ENCODE results near the gene VAV2. TPM values are rescaled to one million over a fixed set of nuclear protein-coding genes. Genes with fewer than 3 reads are reported as not detected.

VAV2 gene
- total RNA-seq (10 to 100 TPM; 25.3 to 26.2 TPM), polyA plus RNA-seq (ENCODE audit: insufficient read length in 6 of 6) (10 to 100 TPM; 33.9 to 44.1 (median 36.9) TPM)
- long read RNA-seq, donor 1, full-length matches to known transcripts: 1 of 1 reads
- long read RNA-seq, donor 1, partial matches to known transcripts: 0 of 1 reads
- long read RNA-seq, donor 1, other reads (novel, unspliced or antisense): 0 of 1 reads
- long read RNA-seq, donor 2, partial matches to known transcripts: 0 of 1 reads
- long read RNA-seq, donor 2, other reads (novel, unspliced or antisense): 0 of 1 reads
- long read RNA-seq, donor 3, full-length matches to known transcripts: 2 of 2 reads
- long read RNA-seq, donor 3, partial matches to known transcripts: 0 of 2 reads
- long read RNA-seq, donor 3, other reads (novel, unspliced or antisense): 0 of 2 reads
- long read RNA-seq, donor 4, partial matches to known transcripts: 0 of 1 reads
- long read RNA-seq, donor 4, other reads (novel, unspliced or antisense): 1 of 1 reads
- long read RNA-seq, donor 5: 0 reads
- long read RNA-seq, donor 6: 0 reads
- long read RNA-seq, donor 7: 0 reads
- long read RNA-seq, donor 8, full-length matches to known transcripts: 2 of 7 reads
- long read RNA-seq, donor 8, partial matches to known transcripts: 5 of 7 reads
- long read RNA-seq, donor 8, other reads (novel, unspliced or antisense): 0 of 7 reads
- long read RNA-seq, donor 9: 0 reads
- long read RNA-seq, donor 10: 0 reads
- long read RNA-seq, donor 11: 0 reads
- long read RNA-seq, donor 12, full-length matches to known transcripts: 1 of 15 reads
- long read RNA-seq, donor 12, partial matches to known transcripts: 14 of 15 reads
- long read RNA-seq, donor 12, other reads (novel, unspliced or antisense): 0 of 15 reads

DNA sequence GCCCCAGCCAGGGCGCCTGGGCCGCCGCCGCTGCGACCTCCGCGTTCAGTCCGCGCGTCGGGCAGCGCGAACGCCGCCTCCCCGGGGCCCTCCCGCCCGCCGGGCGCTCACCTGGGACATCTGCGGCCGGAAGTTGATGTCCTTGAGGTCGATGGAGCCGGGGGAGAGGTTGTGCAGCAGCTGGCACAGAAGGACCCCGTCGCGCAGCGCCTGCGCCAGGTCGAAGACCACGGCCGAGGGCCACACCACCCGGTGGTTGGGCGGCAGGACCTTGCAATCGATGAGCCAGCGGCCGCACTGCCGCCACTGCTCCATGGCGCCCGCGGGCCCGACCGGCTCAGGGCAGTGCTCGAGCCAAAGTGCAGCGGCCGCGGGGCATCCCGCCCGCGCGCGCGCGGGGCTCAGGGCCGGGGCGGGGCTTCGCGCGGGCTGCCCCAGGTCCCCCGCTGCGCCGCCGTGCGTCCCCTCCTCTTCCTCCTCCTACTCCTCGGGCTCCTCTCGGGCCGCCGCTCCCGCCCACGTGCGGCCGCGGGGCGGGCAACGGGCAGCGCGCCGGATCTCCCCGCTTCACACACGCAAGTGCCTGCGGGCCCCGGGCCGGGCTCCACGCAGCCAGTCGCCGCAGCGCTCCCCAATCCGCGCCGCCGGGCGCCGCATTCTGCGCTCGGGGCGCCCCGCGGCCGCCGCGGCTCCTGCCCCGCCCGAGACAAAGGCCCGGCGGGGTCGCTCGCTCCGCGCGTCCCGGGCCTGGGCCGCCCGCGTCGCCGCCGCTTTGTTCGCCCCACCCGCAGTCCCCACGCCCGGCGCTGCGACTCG is at the start of gene VAV2:
Gene VAV2 (minus strand): TSS at position 361 of the 816 bp plus-strand sequence. CDS start 46 bp downstream, at position 315.
- intact Hi-C loops (cut with DNase I): loop anchor here in 1 of 2 donors (10.0 kb wide), 1 partner anchor 197 kb away; no protein-coding TSS in a partner anchor
- Histone ChIP-seq H3K27me3 (peaks cover 0 to 40% of the 10 kb centered on the region in 2 donors), H3K36me3 (no peaks in the 10 kb centered on the region), H3K4me1 (peaks cover 14 to 39% of the 10 kb centered on the region in 2 donors), H3K9me3 (no peaks in the 10 kb centered on the region), H3K4me3 (peak within 1 kb of the TSS; percentile 64 to 83), H3K27ac (peak within 1 kb of the TSS; percentile 89 to 90)
- peak; percentile 52 to 90 (median 72) for DNase-seq
- peak; percentile 37 for ATAC-seq
- TF ChIP-seq CTCF (IDR thresholded peaks at IDR 0.05): no peak

- intact Hi-C loops (cut with DNase I): no loop called here
- peaks cover 0 to 94% of the 10 kb centered on the region in 2 donors for H3K36me3 ChIP-seq
- no peaks in the 10 kb centered on the region for H3K27me3 ChIP-seq
- TF ChIP-seq CTCF (IDR thresholded peaks at IDR 0.05): no peak
- no peak overlapping the region for H3K27ac ChIP-seq
- H3K4me1 ChIP-seq: peaks cover 0 to 15% of the 10 kb centered on the region in 2 donors
- H3K4me3 ChIP-seq: no peak overlapping the region
- H3K9me3 ChIP-seq: no peaks in the 10 kb centered on the region
- ATAC-seq (no peak), DNase-seq (peak in 1 of 4 donors; percentile 67)
Measured at GRCh38 chr9:134041649-134041962, 49.5 kb upstream of the VAV2 start.

GRCh38 chr9:134040781-134041648 is 48.9 kb upstream of the VAV2 start:
- Histone ChIP-seq H3K4me1 (peaks cover 0 to 15% of the 10 kb centered on the region in 2 donors), H3K27ac (no peak overlapping the region), H3K27me3 (no peaks in the 10 kb centered on the region), H3K36me3 (peaks cover 0 to 94% of the 10 kb centered on the region in 2 donors), H3K4me3 (no peak overlapping the region), H3K9me3 (no peaks in the 10 kb centered on the region)
- TF ChIP-seq CTCF (IDR thresholded peaks at IDR 0.05): no peak
- peak; percentile 28 for ATAC-seq
- intact Hi-C loops (cut with DNase I): no loop called here
- DNase-seq: peak in 1 of 4 donors; percentile 55

- intact Hi-C loops (cut with DNase I): no loop called here
- Histone ChIP-seq H3K4me1 (peaks cover 0 to 15% of the 10 kb centered on the region in 2 donors), H3K27me3 (no peaks in the 10 kb centered on the region), H3K9me3 (no peaks in the 10 kb centered on the region), H3K36me3 (peaks cover 0 to 94% of the 10 kb centered on the region in 2 donors), H3K27ac (no peak overlapping the region), H3K4me3 (no peak overlapping the region)
- TF ChIP-seq CTCF (IDR thresholded peaks at IDR 0.05): no peak
- no peak for ATAC-seq
- peak in 1 of 4 donors; percentile 70 for DNase-seq
Measured at GRCh38 chr9:134040176-134040565, 48.0 kb upstream of the VAV2 start.

Measured in left lung (tissue), 14 donors.